GM18505 (cell line): ENCODE results near the gene OR51B5.
"Not testable (repeated sequence)": the region's sequence is repeated elsewhere in the genome, so short reads cannot be mapped to it uniquely, and the experiment has no call there.

ENCODE experiments used
- ATAC-seq: cut with Tn5 transposase; IDR thresholded peaks from one replicate; pipeline ENCODE4 v1.9.1; 2021; ENCODE audit not compliant: unreplicated experiment
- POLR2A ChIP-seq: IDR thresholded peaks from 4 replicates; pipeline ENCODE4 v1.6.1; 2011; ENCODE audit warnings: borderline replicate concordance; ENCODE audit not compliant: insufficient read depth, insufficient read length; ENCODE audit errors: extremely low read depth

OR51B5 gene

DNA sequence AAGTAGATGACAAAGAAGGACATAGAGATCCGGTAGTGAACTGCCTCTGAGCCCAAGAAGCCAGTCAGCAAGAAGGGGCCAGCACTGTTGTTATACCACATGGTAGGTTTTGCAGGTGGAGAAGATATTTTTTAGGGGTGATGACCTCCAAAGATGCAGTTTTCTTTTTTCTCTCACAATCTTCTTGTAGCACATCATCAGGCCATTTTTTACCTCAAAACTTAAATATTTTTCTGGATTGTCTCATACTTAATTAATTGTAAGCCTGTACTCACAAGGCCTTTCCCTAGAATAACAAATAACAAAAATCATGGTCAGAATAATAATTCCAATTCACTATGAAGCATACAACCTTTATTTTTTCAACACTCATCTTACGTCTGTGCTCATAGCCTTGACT lies 41.5 kb downstream of the OR51B5 start, which contains the start of gene OR51B4:
Gene OR51B4, minus strand, starts transcription at position 101 of the 400 bp plus-strand sequence. Its CDS starts 0 bp downstream, at position 101.
- ATAC-seq: no peak
- TF ChIP-seq POLR2A: no peak

DNA sequence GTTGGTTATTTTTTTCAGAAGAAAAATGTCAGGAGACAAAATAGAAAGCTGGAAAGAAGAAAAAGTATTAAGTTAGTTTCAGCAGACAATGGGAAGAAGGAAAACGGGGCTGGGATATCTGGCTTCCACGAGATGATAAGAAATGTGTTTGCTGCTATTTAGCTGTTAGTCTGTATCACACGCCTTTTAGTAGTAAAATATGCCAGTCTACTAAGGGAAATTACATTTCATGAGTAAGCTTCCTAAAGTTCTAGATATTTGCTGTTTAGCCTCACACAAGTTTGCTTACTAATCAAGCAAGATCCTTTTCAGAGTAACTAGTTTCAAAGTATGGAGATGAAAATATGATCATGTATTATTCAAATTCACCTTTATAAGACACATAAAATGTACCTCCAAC lies 43.1 kb downstream of the OR51B5 start:
- no peak for ATAC-seq
- TF ChIP-seq POLR2A: no peak

- no peak for TF ChIP-seq POLR2A
- ATAC-seq: no peak
Measured at GRCh38 chr11:5298451-5298850, 44.9 kb downstream of the OR51B5 start.

GRCh38 chr11:5297721-5298323 lies 45.5 kb downstream of the OR51B5 start:
- no peak for TF ChIP-seq POLR2A

DNA sequence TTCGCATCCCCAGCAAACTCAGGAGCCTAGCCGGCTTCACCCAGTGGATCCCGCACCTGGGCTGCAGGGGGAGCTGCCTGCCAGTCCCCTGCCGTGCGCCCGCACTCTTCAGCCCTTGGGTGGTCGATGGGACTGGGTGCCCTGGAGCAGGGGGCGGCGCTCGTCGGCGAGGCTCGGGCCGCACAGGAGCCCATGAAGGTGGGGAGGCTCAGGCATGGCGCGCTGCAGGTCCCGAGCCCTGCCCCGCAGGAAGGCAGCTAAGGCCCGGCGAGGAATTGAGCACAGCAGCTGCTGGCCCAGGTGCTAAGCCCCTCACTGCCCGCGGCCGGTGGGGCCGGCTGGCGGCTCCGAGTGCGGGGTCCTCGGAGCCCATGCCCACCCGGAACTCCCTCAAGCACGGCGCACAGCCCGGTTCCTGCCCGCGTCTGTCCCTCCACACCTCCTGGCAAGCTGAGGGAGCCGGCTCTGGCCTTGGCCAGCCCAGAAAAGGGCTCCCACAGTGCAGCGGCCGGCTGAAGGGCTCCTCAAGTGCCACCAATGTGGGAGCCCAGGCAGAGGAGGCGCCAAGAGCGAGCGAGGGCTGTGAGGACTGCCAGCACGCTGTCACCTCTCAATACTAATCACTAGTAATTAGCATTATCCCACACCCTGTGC lies 48.9 kb downstream of the OR51B5 start:
- not testable (repeated sequence) for ATAC-seq

More at GRCh38 chr11:5297721-5298323, 45.5 kb downstream of the OR51B5 start:
- no peak for ATAC-seq

GRCh38 chr11:5293028-5293427 lies 50.3 kb downstream of the OR51B5 start:
- no peak for TF ChIP-seq POLR2A
- ATAC-seq: no peak
